ENCODE data around the gene CES4A. TPM values are rescaled to one million over a fixed set of nuclear protein-coding genes. Genes with fewer than 3 reads are reported as not detected.

Gene CES4A
- total RNA-seq, 4 donors from 2014 or later, result 10.9 to 15.7 (median 12.8) TPM

GRCh38 chr16:66946974-66947301, 41.5 kb upstream of the CES4A start:
- Histone ChIP-seq H3K27me3 (no peaks in the 10 kb centered on the region), H3K27ac (no peak overlapping the region), H3K9me3 (no peaks in the 10 kb centered on the region), H3K4me1 (peaks cover 10 to 11% of the 10 kb centered on the region in 2 donors), H3K36me3 (peaks cover 14 to 19% of the 10 kb centered on the region in 2 donors), H3K4me3 (replicated peaks in 1 of 3) (no peak overlapping the region)
- TF ChIP-seq POLR2A (IDR thresholded peaks at IDR 0.05), result no peak
- TF ChIP-seq CTCF (IDR thresholded peaks at IDR 0.05), result no peak
- 29 to 35% methylated on average over 5 of the region's 5 CpGs for WGBS, 2 donors
- DNase-seq, result no peak
- intact Hi-C loops (cut with DNase I), result no loop called here

GRCh38 chr16:66947302-66948065, 40.9 kb upstream of the CES4A start:
- TF ChIP-seq POLR2A (IDR thresholded peaks at IDR 0.05) (peak in 1 of 2 donors; percentile 16), CTCF (IDR thresholded peaks at IDR 0.05) (peak; percentile 78 to 91 (median 87))
- peaks cover 10 to 11% of the 10 kb centered on the region in 2 donors for H3K4me1 ChIP-seq
- peak overlapping the region in 2 of 3 donors; percentile 25 to 28 for H3K4me3 ChIP-seq (replicated peaks in 1 of 3)
- H3K27ac ChIP-seq, result no peak overlapping the region
- 0% methylated on average over 9 to 14 of the region's 23 CpGs for WGBS, 2 donors
- H3K9me3 ChIP-seq, result no peaks in the 10 kb centered on the region
- H3K36me3 ChIP-seq, result peaks cover 9 to 14% of the 10 kb centered on the region in 2 donors
- intact Hi-C loops (cut with DNase I), result no loop called here
- H3K27me3 ChIP-seq, result no peaks in the 10 kb centered on the region
- peak; percentile 83 to 87 for DNase-seq

- TF ChIP-seq CTCF (IDR thresholded peaks at IDR 0.05), result no peak
- TF ChIP-seq POLR2A (IDR thresholded peaks at IDR 0.05), result no peak
- WGBS, 2 donors, result 1 to 3% methylated on average over 15 to 25 of the region's 44 CpGs
- peak overlapping the region in 2 of 3 donors; percentile 25 to 28 for H3K4me3 ChIP-seq (replicated peaks in 1 of 3)
- H3K4me1 ChIP-seq, result peaks cover 10 to 11% of the 10 kb centered on the region in 2 donors
- peak; percentile 54 to 68 for DNase-seq
- intact Hi-C loops (cut with DNase I), result no loop called here
- peaks cover 1 to 7% of the 10 kb centered on the region in 2 donors for H3K36me3 ChIP-seq
- no peaks in the 10 kb centered on the region for H3K9me3 ChIP-seq
- no peaks in the 10 kb centered on the region for H3K27me3 ChIP-seq
- H3K27ac ChIP-seq, result no peak overlapping the region
Measured at GRCh38 chr16:66948134-66948836, 40.1 kb upstream of the CES4A start.

GRCh38 chr16:66948837-66949225, 39.6 kb upstream of the CES4A start:
- intact Hi-C loops (cut with DNase I), result no loop called here
- Histone ChIP-seq H3K36me3 (peaks cover 0 to 1% of the 10 kb centered on the region in 2 donors), H3K27ac (no peak overlapping the region), H3K9me3 (no peaks in the 10 kb centered on the region), H3K4me3 (replicated peaks in 1 of 3) (peak overlapping the region in 1 of 3 donors; percentile 28), H3K27me3 (no peaks in the 10 kb centered on the region), H3K4me1 (peaks cover 10 to 11% of the 10 kb centered on the region in 2 donors)
- no peak for DNase-seq
- 33 to 41% methylated on average over 3 to 12 of the region's 21 CpGs for WGBS, 2 donors
- TF ChIP-seq CTCF (IDR thresholded peaks at IDR 0.05), result no peak
- TF ChIP-seq POLR2A (IDR thresholded peaks at IDR 0.05), result no peak

- Histone ChIP-seq H3K36me3 (no peaks in the 10 kb centered on the region), H3K4me3 (replicated peaks in 1 of 3) (no peak overlapping the region), H3K27me3 (no peaks in the 10 kb centered on the region), H3K4me1 (peaks cover 10 to 11% of the 10 kb centered on the region in 2 donors), H3K9me3 (no peaks in the 10 kb centered on the region), H3K27ac (no peak overlapping the region)
- no peak for DNase-seq
- no peak for TF ChIP-seq POLR2A (IDR thresholded peaks at IDR 0.05)
- no peak for TF ChIP-seq CTCF (IDR thresholded peaks at IDR 0.05)
- 82% methylated on average over 6 of the region's 6 CpGs for WGBS, 2 donors
- intact Hi-C loops (cut with DNase I), result no loop called here
Measured at GRCh38 chr16:66949472-66949871, 38.9 kb upstream of the CES4A start.

All from thyroid gland (tissue), 4 donors.